ENCODE data around the gene STK31. TPM values are rescaled to one million over a fixed set of nuclear protein-coding genes. Genes with fewer than 3 reads are reported as not detected.

The STK31 gene
- total and polyA plus RNA-seq, 11 donors: 0.11 to 0.84 (median 0.20) TPM; not detected in 5

DNA sequence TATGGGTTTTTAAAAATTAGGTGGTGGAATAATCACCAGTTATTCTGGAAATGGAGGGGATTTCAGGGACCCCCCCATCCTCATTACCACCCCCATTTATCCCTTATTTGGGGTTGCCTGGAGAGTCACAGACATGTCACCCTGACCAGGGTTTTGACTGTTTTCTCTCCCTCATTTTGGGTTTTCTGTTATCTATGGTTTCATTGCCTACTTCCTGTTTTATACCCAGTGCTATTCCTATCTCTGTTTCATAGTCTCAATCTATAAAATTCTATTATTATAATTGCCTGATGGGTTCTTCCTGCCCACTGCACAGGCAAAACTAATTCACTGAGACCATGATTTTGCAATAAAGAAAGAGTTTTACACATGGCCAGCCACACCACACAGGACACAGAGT lies 45.9 kb upstream of the STK31 start:
- no peaks in the 10 kb centered on the region for H3K4me1 ChIP-seq
- no peaks in the 10 kb centered on the region for H3K27me3 ChIP-seq
- TF ChIP-seq POLR2A (IDR thresholded peaks at IDR 0.05): no peak
- TF ChIP-seq CTCF (IDR thresholded peaks at IDR 0.05): no peak
- H3K9me3 ChIP-seq: peaks cover 0 to 6% (median 0%) of the 10 kb centered on the region in 12 donors
- DNase-seq (no peak), ATAC-seq (no peak)
- no peak overlapping the region for H3K27ac ChIP-seq
- no peaks in the 10 kb centered on the region for H3K36me3 ChIP-seq
- intact Hi-C loops (cut with DNase I): no loop called here
- no peak overlapping the region for H3K4me3 ChIP-seq

DNA sequence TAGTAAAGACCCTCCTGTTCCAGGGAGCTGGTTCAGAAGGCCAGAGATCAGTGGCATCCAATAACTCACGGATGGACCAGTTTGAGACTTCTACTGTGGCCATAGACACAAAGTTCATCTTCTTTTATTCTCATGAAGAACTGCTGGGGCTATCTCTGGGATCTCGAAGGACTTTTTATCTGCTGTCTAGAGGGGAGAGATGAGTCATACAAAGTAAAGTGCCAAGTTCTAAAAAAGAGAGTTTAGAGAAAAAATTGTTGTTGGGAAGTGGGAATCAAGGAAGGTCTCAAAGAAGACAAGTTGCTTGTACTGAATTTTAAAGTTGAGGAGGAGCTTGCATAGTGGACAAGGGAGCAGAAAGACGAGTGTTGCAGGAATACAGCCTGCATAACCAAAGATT lies 38.0 kb upstream of the STK31 start:
- no peaks in the 10 kb centered on the region for H3K36me3 ChIP-seq

DNA sequence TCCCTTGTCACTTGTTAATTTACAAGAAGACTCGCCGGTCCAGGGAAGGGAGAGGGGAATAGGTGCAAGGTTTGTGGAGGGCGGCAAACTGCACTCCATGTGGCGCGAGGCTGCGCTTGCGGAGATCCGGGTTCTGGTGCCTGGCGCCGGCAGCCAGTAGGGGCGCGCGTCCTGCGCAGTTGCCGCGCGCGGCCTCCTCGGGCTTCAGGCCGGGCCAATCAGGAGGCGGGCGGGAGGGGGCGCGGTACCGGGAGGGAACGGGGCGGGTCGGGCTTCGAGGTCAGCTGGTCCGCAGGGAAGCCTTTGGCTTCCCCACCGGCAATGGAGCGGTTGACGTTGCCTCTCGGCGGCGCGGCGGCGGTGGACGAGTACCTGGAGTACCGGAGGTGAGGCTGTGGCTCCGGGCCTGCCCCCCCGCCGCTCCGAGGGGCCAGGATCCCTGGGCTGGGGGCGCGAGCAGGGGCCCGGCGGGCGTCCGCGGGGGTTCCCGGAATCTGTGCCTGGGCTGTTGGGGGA lies 30.1 kb upstream of the STK31 start, which contains the start of gene FAM221A:
Gene FAM221A, plus strand, starts transcription at position 302 of the 516 bp plus-strand sequence. Its CDS starts 20 bp downstream, at position 322.
- H3K4me1 ChIP-seq: peaks cover 0 to 19% (median 7%) of the 10 kb centered on the region in 12 donors
- peak within 1 kb of the TSS; percentile 60 to 96 (median 84) for H3K4me3 ChIP-seq
- TF ChIP-seq CTCF (IDR thresholded peaks at IDR 0.05) (peak; percentile 63 to 81 (median 79)), POLR2A (IDR thresholded peaks at IDR 0.05) (peak in 1 of 2 donors; percentile 42)
- ATAC-seq: peak; percentile 94 to 100 (median 100)
- peaks cover 0 to 5% (median 0%) of the 10 kb centered on the region in 9 donors for H3K36me3 ChIP-seq
- peaks cover 0 to 5% (median 0%) of the 10 kb centered on the region in 12 donors for H3K9me3 ChIP-seq
- peak within 1 kb of the TSS; percentile 53 to 86 (median 82) for H3K27ac ChIP-seq
- 0 to 2% (median 0%) methylated on average over 22 to 53 of the region's 53 CpGs for WGBS, 4 donors
- intact Hi-C loops (cut with DNase I): loop anchor here (1.0 to 5.0 kb wide), 5 partner anchors 81 to 147 kb away; partner anchors contain the start of gene CCDC126 (in 8 of the 10)
- peak; percentile 90 to 94 (median 92) for DNase-seq
- H3K27me3 ChIP-seq: no peaks in the 10 kb centered on the region

More for the DNA sequence above, 38.0 kb upstream of the STK31 start:
- 65 to 80% (median 72%) methylated on average over 3 of the region's 3 CpGs for WGBS, 4 donors
- no peak overlapping the region for H3K4me3 ChIP-seq
- intact Hi-C loops (cut with DNase I): no loop called here
- H3K27me3 ChIP-seq: no peaks in the 10 kb centered on the region
- no peak for TF ChIP-seq CTCF (IDR thresholded peaks at IDR 0.05)
- no peak for TF ChIP-seq POLR2A (IDR thresholded peaks at IDR 0.05)
- ATAC-seq: no peak
- H3K9me3 ChIP-seq: peaks cover 0 to 5% (median 0%) of the 10 kb centered on the region in 12 donors
- DNase-seq: no peak
- H3K4me1 ChIP-seq: no peaks in the 10 kb centered on the region
- no peak overlapping the region for H3K27ac ChIP-seq

Data from heart left ventricle (tissue), 16 donors.